Keratinocyte (primary cell): ENCODE data around the gene AKAP6. TPM values are rescaled to one million over a fixed set of nuclear protein-coding genes. Genes with fewer than 3 reads are reported as not detected.

Experiments used
- DNase-seq: peaks from one replicate; pipeline ENCODE4 v3.0.0-alpha.2; 2011; ENCODE audit warnings: low read depth, missing footprints, low spot score
- FAIRE-seq: peaks from 2 replicates; lab custom pipeline; 2011; peaks lifted over from hg19 to GRCh38; lab: Jason Lieb, UNC
- H2AFZ ChIP-seq: 2 replicates; pipeline ENCODE4 v1.6.0; 2012; ENCODE audit warnings: low read length, control low read depth, inconsistent platforms; ENCODE audit not compliant: control insufficient read depth
- H3K27ac ChIP-seq: 2 replicates; pipeline ENCODE4 v1.5.1; 2011; ENCODE audit warnings: low read length; ENCODE audit not compliant: control insufficient read depth, insufficient read depth
- H3K27me3 ChIP-seq: 3 replicates; pipeline ENCODE4 v1.6.0; 2011; ENCODE audit warnings: low read length; ENCODE audit not compliant: control insufficient read depth, insufficient read depth; ENCODE audit errors: extremely low read depth
- H3K36me3 ChIP-seq, 2 experiments: 2 replicates in 1 of 2; 3 replicates in 1 of 2; pipeline ENCODE4 v1.5.1; 2011; ENCODE audit warnings: low read length in 2 of 2, mild to moderate bottlenecking in 1 of 2; ENCODE audit not compliant: control insufficient read depth in 2 of 2, insufficient read depth in 2 of 2; ENCODE audit errors: extremely low read depth in 1 of 2
- H3K4me1 ChIP-seq: 3 replicates; pipeline ENCODE4 v1.5.1; 2011; ENCODE audit warnings: low read length; ENCODE audit not compliant: control insufficient read depth, insufficient read depth; ENCODE audit errors: extremely low read depth
- H3K4me2 ChIP-seq: 3 replicates; pipeline ENCODE4 v1.6.0; 2011; ENCODE audit warnings: low read depth, low read length; ENCODE audit not compliant: control insufficient read depth, insufficient read depth; ENCODE audit errors: extremely low read depth
- H3K4me3 ChIP-seq, 3 experiments: fragments of 200-600 bp in 1 of 3; sonication (generic) in 1 of 3; 2 replicates in 2 of 3; 3 replicates in 1 of 3; pipeline ENCODE4 v1.5.1; 2011 to 2016; ENCODE audit warnings: low read length in 3 of 3, mild to moderate bottlenecking in 3 of 3, control low read depth in 2 of 3, inconsistent platforms in 1 of 3, low read depth in 1 of 3, mixed read lengths in 1 of 3, mixed run types in 1 of 3, moderate library complexity in 1 of 3; ENCODE audit not compliant: control insufficient read depth in 2 of 3, insufficient read depth in 2 of 3; ENCODE audit errors: extremely low read depth in 1 of 3
- H3K79me2 ChIP-seq: 2 replicates; pipeline ENCODE4 v1.6.0; 2012; ENCODE audit warnings: low read length; ENCODE audit not compliant: control insufficient read depth, insufficient read depth
- H3K9ac ChIP-seq: 3 replicates; pipeline ENCODE4 v1.6.0; 2011; ENCODE audit warnings: low read length; ENCODE audit not compliant: control insufficient read depth, insufficient read depth; ENCODE audit errors: extremely low read depth
- H3K9me1 ChIP-seq: 3 replicates; pipeline ENCODE4 v1.6.0; 2011; ENCODE audit warnings: low read length; ENCODE audit not compliant: control insufficient read depth, insufficient read depth; ENCODE audit errors: extremely low read depth
- H3K9me3 ChIP-seq: 2 replicates; pipeline ENCODE4 v1.5.1; 2012; ENCODE audit warnings: low read depth, low read length; ENCODE audit not compliant: control insufficient read depth
- H4K20me1 ChIP-seq: 3 replicates; pipeline ENCODE4 v1.6.0; 2011; ENCODE audit warnings: low read length; ENCODE audit not compliant: control insufficient read depth, insufficient read depth; ENCODE audit errors: extremely low read depth
- CTCF ChIP-seq, 3 experiments: IDR thresholded peaks in 1 of 3; conservative IDR thresholded peaks in 1 of 3; optimal IDR thresholded peaks in 1 of 3; 2 replicates in 2 of 3; 3 replicates in 1 of 3; pipeline versions ENCODE3 to v1.5.1; 2011; ENCODE audit warnings: low read length in 3 of 3, mild to moderate bottlenecking in 3 of 3, moderate library complexity in 2 of 3, control low read depth in 1 of 3, inconsistent platforms in 1 of 3; ENCODE audit not compliant: insufficient read depth in 2 of 3; ENCODE audit errors: extremely low read depth in 1 of 3
- EZH2 ChIP-seq: IDR thresholded peaks from one replicate; pipeline ENCODE4 v1.6.1; 2012; ENCODE audit warnings: inconsistent platforms, mild to moderate bottlenecking, low read length, moderate library complexity
- dilution Hi-C: fragments of 300-500 bp; cut with MboI; formaldehyde crosslinking; loops from one replicate; pipeline ENCODE4 v1.7.0; 2020; ENCODE audit warnings: low sequenced_read_pairs; ENCODE audit not compliant: extremely low pct_ligation_motif_present
- polyA plus RNA-seq, 5 experiments: library from polyadenylated mRNA; depleted of rRNA in 3 of 5; stranded (reverse) in 3 of 5; stranded (forward) in 1 of 5; unstranded in 1 of 5; fragments of >200 nt; gene quantifications; 1 replicate in 1 of 5; 2 replicates in 3 of 5; 3 replicates in 1 of 5; pipeline versions ENCODE4 v1.2.1 to v1.2.3, GENCODE V29; 2011 to 2012; ENCODE audit warnings: missing spikeins in 2 of 5, low read depth in 1 of 5, low replicate concordance in 1 of 5

Gene AKAP6
- polyA plus RNA-seq, 1 donor (not counting 4 experiments of a cell fraction or from before 2014, with no cell fraction given): 2.0 TPM

DNA sequence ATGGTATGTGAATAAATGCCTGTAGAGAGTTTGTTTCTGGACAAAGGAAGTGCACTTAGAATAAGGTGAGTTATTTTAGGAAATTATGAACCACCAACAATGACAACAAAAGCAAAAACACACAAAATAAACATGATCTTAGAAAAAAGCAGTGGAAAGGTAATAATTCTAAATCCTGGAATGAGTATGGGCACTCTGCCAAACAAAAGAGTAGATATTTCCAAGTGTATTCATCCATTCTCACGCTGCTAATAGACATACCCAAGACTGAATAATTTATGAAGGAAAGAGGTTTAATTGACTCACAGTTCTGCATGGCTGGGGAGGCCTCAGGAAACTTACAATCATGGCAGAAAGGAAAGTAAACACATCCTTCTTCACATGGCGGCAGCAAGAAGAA, 340.3 kb downstream of the AKAP6 start:
- dilution Hi-C loops: no loop called here
- Histone ChIP-seq H3K79me2 (no peaks in the 10 kb centered on the region), H3K9me1 (no peaks in the 10 kb centered on the region), H3K36me3 (no peaks in the 10 kb centered on the region), H3K27me3 (no peaks in the 10 kb centered on the region), H3K9me3 (no peaks in the 10 kb centered on the region), H2AFZ (no peak overlapping the region), H3K4me3 (no peak overlapping the region), H3K27ac (no peak overlapping the region), H3K4me2 (no peak overlapping the region), H4K20me1 (no peaks in the 10 kb centered on the region), H3K9ac (no peak overlapping the region), H3K4me1 (no peaks in the 10 kb centered on the region)
- TF ChIP-seq EZH2 (no peak), CTCF (optimal IDR thresholded peaks at IDR 0.05 in 1 of 3, IDR thresholded peaks at IDR 0.05 in 1 of 3, conservative IDR thresholded peaks at IDR 0.05 in 1 of 3; ENCODE audit: extremely low read depth in 1 of 3, insufficient read depth in 2 of 3, low read length in 3 of 3) (no peak)
- no peak for DNase-seq
- FAIRE-seq: no peak

- dilution Hi-C loops: no loop called here
- no peak for DNase-seq
- TF ChIP-seq CTCF (optimal IDR thresholded peaks at IDR 0.05 in 1 of 3, IDR thresholded peaks at IDR 0.05 in 1 of 3, conservative IDR thresholded peaks at IDR 0.05 in 1 of 3; ENCODE audit: extremely low read depth in 1 of 3, insufficient read depth in 2 of 3, low read length in 3 of 3): no peak
- TF ChIP-seq EZH2: no peak
Observed at GRCh38 chr14:32675433-32675832, 346.3 kb downstream of the AKAP6 start.

More at GRCh38 chr14:32675433-32675832, 346.3 kb downstream of the AKAP6 start:
- Histone ChIP-seq H3K9me3 (no peaks in the 10 kb centered on the region), H3K4me3 (no peak overlapping the region), H3K4me1 (no peaks in the 10 kb centered on the region), H4K20me1 (no peaks in the 10 kb centered on the region), H3K27me3 (no peaks in the 10 kb centered on the region), H3K9ac (no peak overlapping the region), H3K9me1 (no peaks in the 10 kb centered on the region), H3K36me3 (no peaks in the 10 kb centered on the region), H3K4me2 (no peak overlapping the region), H3K79me2 (no peaks in the 10 kb centered on the region), H3K27ac (no peak overlapping the region), H2AFZ (no peak overlapping the region)
- FAIRE-seq: no peak
